HCT116 (cell line): Measurements from ENCODE around the gene HSDL2.

Source experiments
- CTCF ChIP-seq, 3 experiments: fragments of 200-600 bp in 1 of 3; sonication (generic) in 1 of 3; IDR thresholded peaks in 2 of 3; conservative IDR thresholded peaks in 1 of 3; 2 replicates each; pipeline ENCODE4 v1.5.1; 2012 to 2017; ENCODE audit warnings: low read depth in 2 of 3, low read length in 2 of 3, antibody characterized with exemption in 1 of 3, borderline replicate concordance in 1 of 3, control low read depth in 1 of 3, mild to moderate bottlenecking in 1 of 3, mixed read lengths in 1 of 3, mixed run types in 1 of 3, moderate library complexity in 1 of 3; ENCODE audit not compliant: insufficient read depth in 1 of 3
- EZH2 ChIP-seq: fragments of 200-600 bp; sonication (generic); IDR thresholded peaks from 2 replicates; pipeline ENCODE4 v1.6.1; 2017; ENCODE audit warnings: antibody characterized with exemption, mixed run types
- ZNF274 ChIP-seq: fragments of 200-500 bp; sonication (Bioruptor generic); IDR thresholded peaks from 2 replicates; pipeline ENCODE4 v1.6.1; 2014; ENCODE audit warnings: mild to moderate bottlenecking, low read depth, low read length, inconsistent platforms

- TF ChIP-seq CTCF (IDR thresholded peaks at IDR 0.05 in 2 of 3, conservative IDR thresholded peaks at IDR 0.05 in 1 of 3; ENCODE audit: borderline replicate concordance in 1 of 3, insufficient read depth in 1 of 3, low read depth in 2 of 3, low read length in 2 of 3) (no peak), EZH2 (no peak), ZNF274 (no peak)
These were observed 115.7 kb downstream of the HSDL2 start for GRCh38 chr9:112495614-112496013.
